Measurements from ENCODE around the gene PRSS37.
"Not testable (repeated sequence)": the region's sequence is repeated elsewhere in the genome, so short reads cannot be mapped to it uniquely, and the experiment has no call there.

The PRSS37 gene, protein sequence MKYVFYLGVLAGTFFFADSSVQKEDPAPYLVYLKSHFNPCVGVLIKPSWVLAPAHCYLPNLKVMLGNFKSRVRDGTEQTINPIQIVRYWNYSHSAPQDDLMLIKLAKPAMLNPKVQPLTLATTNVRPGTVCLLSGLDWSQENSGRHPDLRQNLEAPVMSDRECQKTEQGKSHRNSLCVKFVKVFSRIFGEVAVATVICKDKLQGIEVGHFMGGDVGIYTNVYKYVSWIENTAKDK

GRCh38 chr7:141841385-141841784 lies at the start of gene PRSS37:
TSS of gene PRSS37 (minus strand) at chr7:141841485. CDS start at chr7:141841049, 436 bp downstream.
- no peak for DNase-seq
- in situ Hi-C loops (cut with HindIII; ENCODE audit: low pct_ligation_motif_present, low pct_unique_long_range_greater_than_20kb, low sequenced_read_pairs), result no loop called here

DNA sequence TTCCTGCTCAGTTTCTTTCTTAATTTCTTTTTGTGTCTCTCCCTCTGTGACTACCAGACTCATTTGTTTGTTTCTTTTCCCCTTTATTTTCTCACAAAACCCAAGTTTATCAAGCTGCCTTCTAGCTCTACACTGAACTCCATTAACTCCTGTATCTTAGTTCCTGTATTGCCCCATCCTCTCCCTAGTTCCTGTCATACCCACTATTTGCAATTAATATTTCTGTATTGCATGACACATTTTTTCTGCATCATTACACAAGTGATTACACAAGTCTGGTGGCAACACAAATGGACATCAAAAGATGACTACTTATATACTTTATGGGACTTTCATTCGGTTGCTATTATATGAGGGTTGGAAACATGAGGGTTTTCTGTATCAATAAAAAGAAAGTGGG lies 48.0 kb upstream of the PRSS37 start:
- in situ Hi-C loops (cut with HindIII; ENCODE audit: low pct_ligation_motif_present, low pct_unique_long_range_greater_than_20kb, low sequenced_read_pairs), result no loop called here
- no peak for DNase-seq

GRCh38 chr7:141884539-141885225 lies 43.4 kb upstream of the PRSS37 start:
- no peak for DNase-seq
- in situ Hi-C loops (cut with HindIII; ENCODE audit: low pct_ligation_motif_present, low pct_unique_long_range_greater_than_20kb, low sequenced_read_pairs), result no loop called here

DNA sequence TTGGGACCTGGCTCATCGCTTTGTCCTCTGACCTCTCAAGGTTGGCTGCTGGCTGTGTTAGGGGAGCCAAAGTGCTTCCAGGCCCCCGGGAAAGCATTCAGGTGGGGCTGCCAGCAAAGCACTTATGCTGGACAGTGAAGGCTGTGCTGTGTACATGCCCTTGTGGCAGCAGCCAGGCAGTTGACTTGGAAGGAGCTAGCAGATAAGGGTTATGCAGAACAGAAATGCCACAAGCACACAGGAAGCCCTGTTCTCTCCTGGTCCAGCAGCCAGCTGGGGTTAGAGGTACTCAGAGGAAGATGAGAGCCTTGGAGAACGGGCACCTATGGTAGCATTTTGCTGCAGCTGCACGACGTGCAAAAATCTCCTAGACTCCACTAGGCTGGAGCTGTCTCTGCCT lies 39.7 kb upstream of the PRSS37 start:
- DNase-seq, result no peak
- in situ Hi-C loops (cut with HindIII; ENCODE audit: low pct_ligation_motif_present, low pct_unique_long_range_greater_than_20kb, low sequenced_read_pairs), result no loop called here

GRCh38 chr7:141877365-141877764 lies 36.1 kb upstream of the PRSS37 start:
- DNase-seq, result no peak
- in situ Hi-C loops (cut with HindIII; ENCODE audit: low pct_ligation_motif_present, low pct_unique_long_range_greater_than_20kb, low sequenced_read_pairs), result no loop called here

DNA sequence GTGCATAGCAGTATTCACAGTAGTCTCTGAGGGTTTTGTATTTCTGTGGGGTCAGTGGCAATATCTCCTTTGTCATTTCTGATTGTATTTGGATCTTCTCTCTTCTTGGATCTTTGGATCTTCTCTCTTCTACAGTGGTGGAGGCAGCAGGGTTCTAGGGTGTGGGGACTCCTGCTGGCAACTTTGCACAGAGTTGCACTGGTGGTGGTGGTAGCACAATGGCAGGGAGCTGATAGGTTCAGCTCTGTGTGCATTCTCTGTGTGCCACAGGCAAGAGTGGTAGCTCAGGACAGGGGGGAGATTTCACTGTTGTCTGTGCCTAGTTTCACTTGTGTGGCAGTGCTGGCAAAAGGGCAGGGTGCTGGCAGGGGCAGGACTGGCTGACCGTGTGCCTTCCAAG lies 35.1 kb upstream of the PRSS37 start:
- in situ Hi-C loops (cut with HindIII; ENCODE audit: low pct_ligation_motif_present, low pct_unique_long_range_greater_than_20kb, low sequenced_read_pairs), result no loop called here
- DNase-seq, result no peak

DNA sequence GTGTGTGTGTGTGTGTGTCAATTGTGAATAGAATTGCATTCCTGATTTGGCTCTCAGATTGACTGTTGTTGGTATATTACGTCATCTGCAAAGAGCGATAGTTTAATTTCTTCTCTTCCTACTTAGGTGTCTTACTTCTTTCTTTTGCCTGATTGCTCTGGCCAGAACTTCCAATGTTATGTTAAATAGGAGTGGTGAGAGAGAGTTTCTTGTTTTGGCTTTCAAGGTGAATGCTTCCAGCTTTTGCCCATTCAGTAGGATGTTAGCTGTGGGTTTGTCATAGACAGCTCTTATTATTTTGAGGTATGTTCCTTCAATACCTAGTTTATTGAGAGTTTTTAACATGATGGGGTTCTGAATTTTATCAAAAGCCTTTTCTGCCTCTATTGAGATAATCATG lies 34.2 kb upstream of the PRSS37 start:
- no peak for DNase-seq
- in situ Hi-C loops (cut with HindIII; ENCODE audit: low pct_ligation_motif_present, low pct_unique_long_range_greater_than_20kb, low sequenced_read_pairs), result no loop called here

DNA sequence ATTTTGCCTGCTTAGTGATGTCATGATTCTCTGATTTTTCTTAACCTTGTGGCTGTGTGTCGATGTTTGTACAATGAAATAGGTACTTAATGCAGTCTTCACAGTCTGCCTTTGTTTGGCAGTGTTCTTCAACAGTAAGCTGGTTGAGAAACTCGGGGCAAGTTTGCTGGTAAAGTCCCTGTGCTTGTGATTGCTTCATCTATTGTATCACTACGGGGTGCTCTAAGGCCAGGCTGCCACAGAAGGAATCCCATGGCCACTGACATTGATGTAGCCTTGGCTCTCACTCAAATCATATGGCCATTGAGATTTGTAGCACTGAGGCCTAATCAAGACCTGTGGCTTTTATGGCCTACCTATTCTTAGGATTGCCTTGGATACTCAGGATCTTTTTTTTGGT lies 33.5 kb upstream of the PRSS37 start:
- in situ Hi-C loops (cut with HindIII; ENCODE audit: low pct_ligation_motif_present, low pct_unique_long_range_greater_than_20kb, low sequenced_read_pairs), result no loop called here
- no peak for DNase-seq

- DNase-seq, result no peak
- in situ Hi-C loops (cut with HindIII; ENCODE audit: low pct_ligation_motif_present, low pct_unique_long_range_greater_than_20kb, low sequenced_read_pairs), result no loop called here
Observed at GRCh38 chr7:141872931-141873330, 31.6 kb upstream of the PRSS37 start.

- in situ Hi-C loops (cut with HindIII; ENCODE audit: low pct_ligation_motif_present, low pct_unique_long_range_greater_than_20kb, low sequenced_read_pairs), result no loop called here
- DNase-seq, result no peak
Observed at GRCh38 chr7:141866974-141867373, 25.7 kb upstream of the PRSS37 start.

DNA sequence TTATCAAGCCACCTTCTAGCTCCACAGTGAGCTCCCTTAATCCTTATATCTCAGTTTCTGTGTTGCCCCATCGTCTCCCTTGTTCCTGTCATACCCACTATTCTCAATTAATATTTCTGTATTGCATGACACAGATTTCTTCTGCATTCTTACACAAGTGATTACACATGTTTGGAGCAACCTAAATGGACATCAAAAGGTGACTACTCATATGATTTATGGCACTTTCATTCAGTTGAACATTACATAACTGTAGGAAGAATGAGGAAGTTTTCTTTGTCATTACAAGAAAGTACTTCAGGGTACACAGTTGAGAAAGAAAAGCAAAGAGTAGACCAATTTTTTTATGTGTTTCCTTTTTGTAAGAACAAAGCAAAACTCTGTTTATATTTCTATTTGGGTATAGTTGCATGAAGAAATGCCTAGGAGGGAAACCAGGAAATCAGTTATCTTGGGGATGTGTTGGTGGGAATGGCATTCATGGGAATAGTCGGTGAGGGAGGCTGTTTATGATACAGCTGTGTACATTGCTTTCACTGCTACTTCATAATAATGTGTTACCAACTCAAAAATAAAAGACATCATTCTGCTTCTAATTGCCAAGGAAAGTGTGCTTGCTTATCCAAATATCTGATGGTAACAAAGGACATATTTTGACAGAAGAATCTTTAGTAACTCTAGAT lies 23.6 kb upstream of the PRSS37 start:
- in situ Hi-C loops (cut with HindIII; ENCODE audit: low pct_ligation_motif_present, low pct_unique_long_range_greater_than_20kb, low sequenced_read_pairs), result no loop called here
- DNase-seq, result no peak

DNA sequence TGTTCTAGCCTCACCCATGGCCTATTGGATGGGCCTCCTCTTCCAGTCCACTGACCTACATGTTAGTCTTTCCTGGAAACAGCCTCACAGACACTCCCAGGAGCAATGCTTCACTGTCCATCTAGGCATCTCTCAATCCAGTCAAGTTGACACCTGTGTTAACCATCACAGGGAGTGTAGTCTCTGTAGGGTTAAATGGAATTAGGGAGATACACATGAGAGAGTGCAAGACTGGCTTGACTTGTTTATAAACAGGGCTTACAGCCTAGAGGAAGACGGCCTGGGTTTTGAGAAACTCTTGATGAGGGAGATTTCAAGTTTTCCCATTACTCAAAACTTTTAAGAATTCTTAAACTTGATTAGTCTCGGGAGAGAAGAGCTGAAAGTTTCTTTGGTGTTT lies 18.9 kb upstream of the PRSS37 start:
- no peak for DNase-seq
- in situ Hi-C loops (cut with HindIII; ENCODE audit: low pct_ligation_motif_present, low pct_unique_long_range_greater_than_20kb, low sequenced_read_pairs), result no loop called here

- in situ Hi-C loops (cut with HindIII; ENCODE audit: low pct_ligation_motif_present, low pct_unique_long_range_greater_than_20kb, low sequenced_read_pairs), result no loop called here
- DNase-seq, result no peak
Observed at GRCh38 chr7:141847996-141848395, 6.7 kb upstream of the PRSS37 start.

DNA sequence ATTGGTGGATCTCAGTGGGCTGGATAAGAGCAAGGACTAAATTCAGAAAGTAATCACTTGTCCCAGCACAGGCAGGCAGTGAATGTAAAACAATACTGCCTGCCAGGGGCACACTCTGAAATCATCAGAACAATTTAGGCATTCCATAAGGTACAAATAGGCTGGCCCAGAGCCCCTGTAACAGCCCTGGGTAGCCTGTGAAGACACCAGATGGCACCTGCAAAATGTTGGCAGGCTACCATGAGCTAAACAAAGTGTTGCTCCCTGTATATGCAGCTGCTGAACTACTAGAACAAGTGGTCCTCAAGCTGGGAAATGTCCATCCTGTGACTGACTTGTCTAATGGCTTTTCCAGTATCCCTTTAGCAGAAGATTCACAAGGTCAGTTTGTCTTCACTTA lies 3.0 kb upstream of the PRSS37 start:
- no peak for DNase-seq
- in situ Hi-C loops (cut with HindIII; ENCODE audit: low pct_ligation_motif_present, low pct_unique_long_range_greater_than_20kb, low sequenced_read_pairs), result no loop called here

GRCh38 chr7:141842904-141843303 lies 1.6 kb upstream of the PRSS37 start:
- in situ Hi-C loops (cut with HindIII; ENCODE audit: low pct_ligation_motif_present, low pct_unique_long_range_greater_than_20kb, low sequenced_read_pairs), result no loop called here
- no peak for DNase-seq

DNA sequence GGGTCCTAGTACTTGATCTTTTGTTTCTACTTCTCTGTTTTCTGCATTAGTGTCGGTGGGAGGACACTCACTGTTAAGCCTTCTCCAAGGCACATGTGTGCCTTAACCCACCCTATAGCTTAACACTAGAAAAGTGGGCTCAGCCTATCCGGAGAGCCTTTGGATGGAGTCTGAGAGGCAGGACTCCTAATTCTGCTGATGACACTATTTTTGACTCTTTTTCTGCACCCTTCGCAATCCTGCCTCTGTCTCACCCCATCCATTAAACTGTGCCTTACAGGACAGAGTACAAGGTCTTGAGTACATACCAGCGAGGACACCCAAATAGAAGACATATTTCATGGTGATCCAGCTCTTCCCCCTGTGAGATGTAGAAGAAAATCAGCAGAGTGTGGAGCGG lies 577 bp downstream of the PRSS37 start:
- in situ Hi-C loops (cut with HindIII; ENCODE audit: low pct_ligation_motif_present, low pct_unique_long_range_greater_than_20kb, low sequenced_read_pairs), result no loop called here

GRCh38 chr7:141839256-141839655 lies 2.0 kb downstream of the PRSS37 start:
- in situ Hi-C loops (cut with HindIII; ENCODE audit: low pct_ligation_motif_present, low pct_unique_long_range_greater_than_20kb, low sequenced_read_pairs), result no loop called here
- DNase-seq, result no peak

More for the DNA sequence above, 577 bp downstream of the PRSS37 start:
- no peak for DNase-seq

- DNase-seq, result no peak
- in situ Hi-C loops (cut with HindIII; ENCODE audit: low pct_ligation_motif_present, low pct_unique_long_range_greater_than_20kb, low sequenced_read_pairs), result no loop called here
Observed at GRCh38 chr7:141838581-141838980, 2.7 kb downstream of the PRSS37 start.

GRCh38 chr7:141837683-141838082 lies 3.6 kb downstream of the PRSS37 start:
- in situ Hi-C loops (cut with HindIII; ENCODE audit: low pct_ligation_motif_present, low pct_unique_long_range_greater_than_20kb, low sequenced_read_pairs), result no loop called here
- DNase-seq, result no peak

- in situ Hi-C loops (cut with HindIII; ENCODE audit: low pct_ligation_motif_present, low pct_unique_long_range_greater_than_20kb, low sequenced_read_pairs); DNase-seq: not testable (repeated sequence)
Observed at GRCh38 chr7:141822432-141822831, 18.9 kb downstream of the PRSS37 start.

Measured in ACHN (cell line).